Activated T-cell treated with anti-CD3 and anti-CD28 coated beads for 4 hours (primary cell): ENCODE results near the gene MLF1.

Source experiments
- DNase-seq: peaks from one replicate; pipeline ENCODE4 v3.0.0-alpha.2; 2020

MLF1 gene

DNA sequence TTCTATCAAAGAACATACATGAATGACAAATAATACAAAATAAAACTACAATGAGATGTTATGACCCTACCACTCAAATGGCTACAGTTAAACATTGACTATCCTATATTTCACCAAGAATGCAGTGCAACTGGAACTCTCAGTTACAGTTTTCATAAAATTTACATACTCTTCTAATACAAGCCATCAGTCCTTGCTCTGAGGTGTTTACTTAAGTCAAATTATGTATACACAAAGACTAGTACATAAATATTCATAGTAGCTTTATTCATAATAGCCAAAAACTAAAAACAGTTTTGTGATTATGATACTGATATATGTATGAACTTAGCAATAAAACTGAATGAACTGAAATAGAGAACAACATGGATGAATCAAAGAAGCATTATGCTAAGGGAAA, 19.2 kb downstream of the MLF1 start:
- DNase-seq = no peak

DNA sequence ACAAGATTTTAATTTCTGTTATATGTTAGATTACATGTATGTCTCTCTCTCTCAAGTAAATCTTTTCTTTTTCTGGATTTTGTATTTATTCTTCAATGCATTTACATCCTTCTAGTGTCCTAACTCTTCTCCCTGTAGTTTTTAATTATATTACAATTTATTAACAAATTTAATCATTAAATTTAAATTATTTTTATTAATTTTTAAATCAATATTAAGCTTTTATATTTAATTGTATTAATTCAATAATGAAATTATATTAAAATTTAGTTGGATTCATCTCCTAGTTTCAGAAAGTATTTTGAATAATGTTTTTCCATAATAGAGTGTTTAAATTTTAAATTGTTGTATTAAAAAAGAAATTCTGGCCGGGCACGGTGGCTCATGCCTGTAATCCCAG, 29.8 kb downstream of the MLF1 start:
- DNase-seq = no peak

DNA sequence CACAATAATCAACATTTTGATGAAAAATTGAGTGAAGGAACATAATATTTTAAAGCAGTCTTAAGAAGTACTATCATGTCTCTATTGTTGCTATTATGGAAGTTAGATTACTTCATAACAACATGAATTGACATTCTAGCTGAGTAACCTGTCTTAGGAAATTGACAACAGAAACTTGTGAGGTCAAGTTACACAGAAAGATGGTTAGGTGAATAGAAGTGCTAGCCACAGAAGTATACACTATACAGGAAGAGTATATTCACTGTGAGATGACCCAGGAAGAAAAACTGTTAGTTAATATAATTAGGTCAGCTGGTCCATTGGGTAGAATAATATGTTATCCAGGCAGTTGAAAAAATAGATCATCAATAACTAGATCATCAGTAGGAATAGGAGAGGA, 31.2 kb downstream of the MLF1 start:
- no peak for DNase-seq

DNA sequence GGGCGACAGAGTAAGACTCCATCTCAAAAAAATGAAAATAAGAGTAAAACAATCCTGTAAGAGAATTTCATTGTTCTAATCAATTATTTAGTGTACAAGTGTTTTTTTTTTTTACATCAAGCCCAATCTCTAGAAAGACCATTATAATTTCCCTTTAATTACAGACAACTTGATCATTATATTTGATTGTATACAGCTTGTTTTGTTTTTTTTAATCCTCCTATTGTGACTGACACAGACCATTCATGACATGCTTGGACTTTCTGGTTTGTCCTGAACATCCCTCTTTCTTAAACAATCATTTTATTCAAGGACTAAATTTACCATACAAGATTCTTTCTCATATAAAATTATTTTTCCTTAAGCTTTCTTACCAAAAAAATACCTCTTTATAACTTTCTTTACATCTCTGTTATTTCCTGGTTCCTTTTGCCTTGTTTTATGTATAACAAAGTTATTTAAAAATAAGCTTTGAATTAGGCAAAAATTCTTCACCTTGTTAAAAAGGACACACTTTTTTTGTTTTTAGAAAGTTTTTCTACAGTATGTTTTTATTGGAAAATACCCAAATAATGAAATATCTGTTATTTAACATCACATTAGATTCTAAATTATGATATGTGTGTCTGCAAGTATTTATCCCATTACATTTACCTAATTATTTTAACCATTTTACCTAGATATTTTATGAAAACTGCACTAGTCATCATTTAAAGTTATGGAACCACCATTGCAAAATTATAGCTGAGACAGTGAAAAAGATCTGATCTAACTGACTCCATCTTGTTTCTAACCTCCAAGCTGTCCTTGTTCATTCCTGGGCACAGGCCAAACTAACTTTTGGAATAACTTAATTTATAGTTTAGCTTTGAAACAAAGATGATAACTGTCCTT, 47.2 kb downstream of the MLF1 start:
- no peak for DNase-seq

DNA sequence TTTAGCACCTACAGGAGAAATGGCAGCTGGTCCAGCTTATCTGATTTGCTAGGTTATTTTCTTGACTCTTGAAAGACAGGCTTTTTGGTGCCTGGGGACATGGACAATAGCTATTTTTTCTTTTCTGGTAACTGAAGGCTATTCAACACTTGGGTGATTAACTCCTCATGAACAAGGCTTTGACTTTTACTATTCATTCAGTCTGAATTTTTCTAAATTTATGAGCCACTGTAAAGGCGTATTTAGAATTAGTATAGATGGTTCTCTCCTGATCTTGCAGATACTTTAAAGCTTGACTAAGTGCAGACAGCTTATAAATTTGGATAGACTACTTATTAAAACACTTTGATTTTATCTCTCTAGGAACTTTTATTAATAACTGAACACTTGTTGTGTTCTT, 54.9 kb downstream of the MLF1 start:
- no peak for DNase-seq

DNA sequence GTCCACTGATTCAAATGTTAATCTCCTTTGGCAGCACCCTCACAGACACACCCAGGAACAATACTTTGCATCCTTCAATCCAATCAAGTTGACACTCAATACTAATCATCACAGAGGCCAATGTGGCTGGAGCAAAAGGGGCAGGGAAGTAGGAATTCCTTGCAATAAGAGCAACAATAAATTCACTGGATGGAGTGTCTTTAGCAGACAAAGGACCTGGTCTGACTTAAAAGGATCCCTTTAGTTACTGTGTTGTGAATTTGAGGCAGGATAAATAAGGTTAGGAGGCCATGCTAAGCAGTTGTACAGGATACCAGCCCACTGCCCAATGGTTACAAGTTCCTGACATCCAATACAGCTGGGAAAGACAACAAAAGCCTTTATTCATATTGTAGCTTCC, 61.0 kb downstream of the MLF1 start:
- no peak for DNase-seq

DNA sequence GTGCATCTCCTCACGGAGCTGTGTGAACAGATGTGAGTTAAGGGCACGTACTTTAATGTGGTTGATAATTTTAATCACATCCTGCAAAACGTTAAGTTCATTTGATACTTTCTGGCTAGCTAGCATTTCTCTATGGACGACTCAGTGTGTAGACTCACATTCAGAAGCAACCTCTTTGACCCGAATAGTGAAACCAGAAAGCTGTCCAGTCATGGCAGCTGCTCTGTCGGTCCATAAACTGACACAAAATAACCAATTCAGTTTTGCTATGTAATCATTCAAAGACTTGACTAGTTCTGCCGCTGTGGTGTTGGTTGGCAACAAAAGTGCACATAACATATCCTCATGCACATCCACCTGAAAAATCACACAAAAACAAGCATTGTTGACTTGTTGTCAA, 69.7 kb downstream of the MLF1 start:
- no peak for DNase-seq

DNA sequence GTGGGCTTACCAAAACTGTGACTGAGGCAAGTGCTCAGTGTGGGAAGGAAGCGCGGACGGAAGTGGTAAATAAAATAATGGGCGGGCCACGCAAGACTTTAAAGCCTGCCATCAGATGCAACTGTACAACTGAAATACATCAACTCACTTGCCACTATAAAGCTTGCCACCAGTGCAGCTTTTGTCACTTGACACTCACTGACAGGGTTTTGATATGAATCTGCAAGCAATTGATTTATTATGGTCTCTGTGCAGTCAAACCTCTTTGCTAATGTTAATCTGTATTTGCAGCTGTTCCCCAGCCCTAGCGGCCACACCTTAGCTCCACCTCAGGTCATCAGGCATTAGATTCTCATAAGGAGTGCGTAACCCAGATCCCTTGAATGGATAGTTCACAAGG, 71.0 kb downstream of the MLF1 start:
- no peak for DNase-seq

DNA sequence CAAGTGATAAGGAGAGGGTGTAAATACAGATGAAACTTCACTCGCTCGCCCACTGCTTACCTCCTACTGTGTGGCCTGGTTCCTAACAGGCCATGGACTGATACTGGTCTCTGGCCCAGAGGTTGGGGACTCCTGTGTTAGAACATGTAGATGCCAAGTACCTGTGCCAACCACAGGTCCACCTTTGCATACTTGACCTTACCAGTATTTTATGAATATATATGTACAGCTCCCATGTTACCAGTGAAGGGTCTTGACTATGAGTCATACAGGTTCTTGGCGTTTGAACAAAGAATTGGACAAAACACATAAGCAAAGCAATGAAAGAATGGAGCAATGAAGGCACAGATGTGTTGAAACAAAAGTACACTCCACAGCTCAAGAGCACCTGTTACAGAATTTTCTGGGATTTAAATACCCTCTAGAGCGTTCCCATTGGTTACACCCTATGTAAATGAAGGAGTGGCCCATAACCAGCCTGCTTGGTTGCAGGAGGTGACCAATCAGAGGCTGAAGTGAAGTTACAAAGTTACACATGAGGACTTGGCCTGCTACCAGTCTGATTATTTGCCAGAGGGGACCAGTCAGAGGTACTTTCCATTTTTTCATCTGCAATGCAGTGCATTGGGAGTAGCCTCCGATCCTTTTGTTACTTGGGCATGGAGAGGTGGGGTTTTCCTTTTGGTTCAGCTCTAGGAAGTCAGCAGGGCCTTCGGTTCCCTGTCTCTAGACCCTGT, 71.6 kb downstream of the MLF1 start:
- no peak for DNase-seq

DNA sequence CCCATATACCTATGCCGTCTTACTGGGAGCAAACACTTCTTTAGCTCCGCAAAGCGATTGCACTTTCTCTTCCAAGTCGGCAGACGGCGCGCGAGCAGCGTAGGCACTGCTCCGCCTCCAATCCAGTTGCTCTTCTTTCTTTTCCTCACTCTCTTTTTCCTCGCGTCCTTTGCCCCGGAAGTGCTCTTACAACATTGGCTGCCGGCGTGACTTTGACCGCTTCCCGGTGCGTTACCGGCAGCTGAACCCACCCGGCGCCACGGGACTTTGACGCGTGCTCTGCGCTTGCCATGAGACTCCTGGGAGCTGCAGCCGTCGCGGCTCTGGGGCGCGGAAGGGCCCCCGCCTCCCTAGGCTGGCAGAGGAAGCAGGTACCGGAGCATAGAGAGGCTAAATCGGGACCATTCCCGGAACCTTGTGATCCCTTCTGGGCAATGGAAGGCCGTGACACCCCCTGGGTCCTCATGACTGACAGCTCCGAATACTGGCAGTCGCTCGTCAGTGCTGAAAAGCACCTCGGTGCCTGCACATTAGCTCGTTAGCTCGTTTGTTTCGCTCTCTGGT, 73.4 kb downstream of the MLF1 start, which contains the start of gene GFM1:
GFM1 (plus strand) TSS at position 183 of the 564 bp plus-strand sequence; CDS start at position 291, 108 bp downstream.
- DNase-seq = peak; percentile 81

DNA sequence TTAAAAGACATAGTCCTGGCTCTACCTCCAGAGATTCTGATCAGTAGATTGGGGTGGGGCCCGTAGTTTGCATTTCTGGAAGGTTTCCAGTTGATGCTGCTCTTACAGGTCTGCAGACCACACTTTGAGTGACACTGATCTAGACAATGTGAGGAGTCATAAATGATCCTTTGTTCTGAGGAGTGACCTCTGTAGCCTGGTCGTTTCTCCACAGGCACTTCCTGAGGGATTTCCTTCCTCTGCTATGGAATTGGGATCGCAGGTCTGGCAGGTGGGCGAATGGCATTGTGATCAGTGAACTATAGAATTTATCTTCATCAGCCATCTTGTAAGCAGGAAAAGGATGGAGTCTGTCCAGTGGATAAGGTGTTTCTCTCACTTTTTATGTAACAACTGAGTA, 78.8 kb downstream of the MLF1 start:
- no peak for DNase-seq

DNA sequence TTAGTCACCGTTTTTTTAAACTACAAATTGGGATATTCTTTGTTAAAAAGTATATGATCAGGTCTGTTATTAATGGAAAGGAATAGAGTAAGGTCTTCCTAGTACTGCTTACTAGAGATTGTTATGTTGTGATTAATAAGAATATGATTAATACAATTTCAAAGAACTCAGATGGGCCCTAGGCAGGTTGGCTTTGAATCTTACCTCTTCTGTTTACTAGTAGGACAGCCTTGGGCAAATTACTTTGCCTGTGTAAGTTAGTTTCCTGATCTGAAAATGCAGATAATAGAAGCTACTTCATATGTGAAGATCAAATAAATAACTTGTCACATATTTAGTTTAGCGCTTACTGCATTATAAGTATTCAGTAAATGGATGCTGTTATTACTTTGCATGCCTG, 80.2 kb downstream of the MLF1 start:
- no peak for DNase-seq

DNA sequence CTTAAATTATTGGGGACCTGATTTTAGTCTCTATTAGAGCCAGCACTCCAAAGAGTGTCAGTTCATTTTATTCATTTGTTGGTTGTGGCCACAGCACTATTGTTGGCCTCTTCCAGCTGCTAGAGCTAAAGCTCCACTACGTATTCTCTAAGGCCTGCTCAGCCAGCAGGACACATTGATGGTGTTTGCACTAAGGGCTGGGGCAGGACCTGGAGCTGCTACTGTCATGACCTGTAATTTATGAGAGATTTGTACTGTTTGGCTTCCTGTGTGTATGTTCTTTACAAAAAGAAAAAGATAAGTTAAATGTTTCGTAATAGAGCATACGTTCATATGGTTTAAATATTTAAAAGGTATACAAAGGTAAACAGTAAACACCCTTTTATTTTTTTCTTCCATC, 81.5 kb downstream of the MLF1 start:
- DNase-seq = no peak
